K562 (cell line): ENCODE measurements around the gene PLOD1. TPM values are rescaled to one million over a fixed set of nuclear protein-coding genes. Genes with fewer than 3 reads are reported as not detected.

Experiments used
- CREM ChIP-seq: IDR thresholded peaks from 2 replicates; pipeline ENCODE4 v1.6.1; 2014; ENCODE audit warnings: antibody characterized with exemption, low read depth
- JUNB ChIP-seq: fragments of 450-650 bp; formaldehyde crosslinking; conservative IDR thresholded peaks from 2 replicates; pipeline ENCODE4 v1.4.0; 2020; ENCODE audit warnings: mild to moderate bottlenecking
- LCOR ChIP-seq: sonication (generic); formaldehyde crosslinking; IDR thresholded peaks from 2 replicates; pipeline ENCODE4 v1.8.0; 2022; ENCODE audit warnings: mild to moderate bottlenecking, missing genetic modification reagents
- PREB ChIP-seq: sonication (generic); formaldehyde crosslinking; IDR thresholded peaks from 2 replicates; pipeline ENCODE4 v1.8.1; 2023; ENCODE audit warnings: mild to moderate bottlenecking, missing genetic modification reagents
- SMARCA4 ChIP-seq: fragments of 450-650 bp; IDR thresholded peaks from 2 replicates; pipeline ENCODE4 v1.6.1; 2016
- ZBTB17 ChIP-seq: fragments of 450-650 bp; formaldehyde crosslinking; IDR thresholded peaks from 2 replicates; pipeline ENCODE4 v1.4.0; 2020; ENCODE audit warnings: mild to moderate bottlenecking
- ZNF408 ChIP-seq: fragments of 250-450 bp; sonication (Bioruptor Pico); IDR thresholded peaks from 2 replicates; pipeline ENCODE4 v1.4.0; 2020; ENCODE audit warnings: low read depth, mild to moderate bottlenecking, moderate library complexity
- polyA plus RNA-seq, 8 experiments: library from polyadenylated mRNA; depleted of rRNA in 4 of 8; stranded (reverse) in 5 of 8; unstranded in 3 of 8; fragments of >200 nt; fragmentation: Nextera tagmentation in 2 of 8; fragmentation: Illumina TruSeq in 1 of 8; extraction: Ambion mirVana in 2 of 8; extraction: Trizol in 1 of 8; gene quantifications; 2 replicates each; pipeline versions ENCODE4 v1.2.1 to v1.2.3, GENCODE V29; 2011 to 2014; ENCODE audit warnings: inconsistent platforms in 1 of 8, missing spikeins in 1 of 8
- total RNA-seq, 7 experiments: library from RNA; depleted of rRNA in 6 of 7; stranded (reverse); fragments of >200 nt in 6 of 7; fragmentation: Illumina TruSeq in 2 of 7; extraction: Trizol in 2 of 7; gene quantifications; 2 replicates each; pipeline versions ENCODE4 v1.2.1 to v1.2.3, GENCODE V29; 2011 to 2021; ENCODE audit warnings: low replicate concordance in 1 of 7
- TF ChIP-seq, protein P1 (sequence below), 2 experiments: IDR thresholded peaks; 2 replicates each; pipeline ENCODE4 v1.6.1; 2011; ENCODE audit warnings: borderline replicate concordance in 1 of 2, control low read depth in 1 of 2, low read depth in 1 of 2, low read length in 1 of 2, mild to moderate bottlenecking in 1 of 2, mixed read lengths in 1 of 2, moderate library complexity in 1 of 2; ENCODE audit not compliant: insufficient read depth in 1 of 2, insufficient read length in 1 of 2, poor library complexity in 1 of 2, severe bottlenecking in 1 of 2; ENCODE audit errors: extremely low read depth in 1 of 2
- TF ChIP-seq, protein P2 (sequence below): sonication (generic); formaldehyde crosslinking; IDR thresholded peaks from 2 replicates; pipeline ENCODE4 v1.8.0; 2022; ENCODE audit warnings: mild to moderate bottlenecking, missing genetic modification reagents
- TF ChIP-seq, protein P3 (sequence below): sonication (generic); formaldehyde crosslinking; IDR thresholded peaks from 2 replicates; pipeline ENCODE4 v1.8.1; 2023; ENCODE audit warnings: mild to moderate bottlenecking, missing genetic modification reagents
- TF ChIP-seq, protein P4 (sequence below): fragments of 250-450 bp; sonication (Bioruptor Pico); IDR thresholded peaks from 2 replicates; pipeline ENCODE4 v1.8.0; 2021; ENCODE audit warnings: mild to moderate bottlenecking, moderate library complexity
- TF ChIP-seq, protein P5 (sequence below): sonication (generic); formaldehyde crosslinking; IDR thresholded peaks from 2 replicates; pipeline ENCODE4 v1.8.0; 2022; ENCODE audit warnings: missing genetic modification reagents, mild to moderate bottlenecking, borderline replicate concordance
- TF ChIP-seq, protein P6 (sequence below): fragments of 450-650 bp; IDR thresholded peaks from 2 replicates; pipeline ENCODE4 v1.7.1; 2018; ENCODE audit warnings: mild to moderate bottlenecking, low read depth; ENCODE audit not compliant: partially characterized antibody

PLOD1 gene
- total and polyA plus RNA-seq, 9 of the 15 experiments (the other 6 are each of a cell fraction or from before 2014, with no cell fraction given), result 16.6 to 90.8 (median 52.7) TPM

- TF ChIP-seq, protein P1, sequence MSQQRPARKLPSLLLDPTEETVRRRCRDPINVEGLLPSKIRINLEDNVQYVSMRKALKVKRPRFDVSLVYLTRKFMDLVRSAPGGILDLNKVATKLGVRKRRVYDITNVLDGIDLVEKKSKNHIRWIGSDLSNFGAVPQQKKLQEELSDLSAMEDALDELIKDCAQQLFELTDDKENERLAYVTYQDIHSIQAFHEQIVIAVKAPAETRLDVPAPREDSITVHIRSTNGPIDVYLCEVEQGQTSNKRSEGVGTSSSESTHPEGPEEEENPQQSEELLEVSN (IDR thresholded peaks at IDR 0.05; ENCODE audit: borderline replicate concordance in 1 of 2, extremely low read depth in 1 of 2, insufficient read depth in 1 of 2, insufficient read length in 1 of 2, low read depth in 1 of 2, low read length in 1 of 2, poor library complexity in 1 of 2, severe bottlenecking in 1 of 2), result peak; percentile 57 to 71
- TF ChIP-seq SMARCA4 (no peak; the same call in 1 of the 2 replicates), CREM (0 out of 2 replicates have a peak, but pooled peaks have one; percentile 13), PREB (CRISPR knock-in tag) (no peak), JUNB (CRISPR knock-in tag) (no peak), ZBTB17 (no peak), LCOR (CRISPR knock-in tag) (peak; percentile 38; the same call in 1 of the 2 replicates), ZNF408 (CRISPR knock-in tag) (no peak)
- TF ChIP-seq, protein P2, sequence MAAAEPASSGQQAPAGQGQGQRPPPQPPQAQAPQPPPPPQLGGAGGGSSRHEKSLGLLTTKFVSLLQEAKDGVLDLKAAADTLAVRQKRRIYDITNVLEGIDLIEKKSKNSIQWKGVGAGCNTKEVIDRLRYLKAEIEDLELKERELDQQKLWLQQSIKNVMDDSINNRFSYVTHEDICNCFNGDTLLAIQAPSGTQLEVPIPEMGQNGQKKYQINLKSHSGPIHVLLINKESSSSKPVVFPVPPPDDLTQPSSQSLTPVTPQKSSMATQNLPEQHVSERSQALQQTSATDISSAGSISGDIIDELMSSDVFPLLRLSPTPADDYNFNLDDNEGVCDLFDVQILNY (CRISPR knock-in tag), result 0 out of 2 replicates have a peak, but pooled peaks have one; percentile 26
- TF ChIP-seq, protein P3, sequence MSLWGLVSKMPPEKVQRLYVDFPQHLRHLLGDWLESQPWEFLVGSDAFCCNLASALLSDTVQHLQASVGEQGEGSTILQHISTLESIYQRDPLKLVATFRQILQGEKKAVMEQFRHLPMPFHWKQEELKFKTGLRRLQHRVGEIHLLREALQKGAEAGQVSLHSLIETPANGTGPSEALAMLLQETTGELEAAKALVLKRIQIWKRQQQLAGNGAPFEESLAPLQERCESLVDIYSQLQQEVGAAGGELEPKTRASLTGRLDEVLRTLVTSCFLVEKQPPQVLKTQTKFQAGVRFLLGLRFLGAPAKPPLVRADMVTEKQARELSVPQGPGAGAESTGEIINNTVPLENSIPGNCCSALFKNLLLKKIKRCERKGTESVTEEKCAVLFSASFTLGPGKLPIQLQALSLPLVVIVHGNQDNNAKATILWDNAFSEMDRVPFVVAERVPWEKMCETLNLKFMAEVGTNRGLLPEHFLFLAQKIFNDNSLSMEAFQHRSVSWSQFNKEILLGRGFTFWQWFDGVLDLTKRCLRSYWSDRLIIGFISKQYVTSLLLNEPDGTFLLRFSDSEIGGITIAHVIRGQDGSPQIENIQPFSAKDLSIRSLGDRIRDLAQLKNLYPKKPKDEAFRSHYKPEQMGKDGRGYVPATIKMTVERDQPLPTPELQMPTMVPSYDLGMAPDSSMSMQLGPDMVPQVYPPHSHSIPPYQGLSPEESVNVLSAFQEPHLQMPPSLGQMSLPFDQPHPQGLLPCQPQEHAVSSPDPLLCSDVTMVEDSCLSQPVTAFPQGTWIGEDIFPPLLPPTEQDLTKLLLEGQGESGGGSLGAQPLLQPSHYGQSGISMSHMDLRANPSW (CRISPR knock-in tag), result peak; percentile 82
- TF ChIP-seq, protein P4, sequence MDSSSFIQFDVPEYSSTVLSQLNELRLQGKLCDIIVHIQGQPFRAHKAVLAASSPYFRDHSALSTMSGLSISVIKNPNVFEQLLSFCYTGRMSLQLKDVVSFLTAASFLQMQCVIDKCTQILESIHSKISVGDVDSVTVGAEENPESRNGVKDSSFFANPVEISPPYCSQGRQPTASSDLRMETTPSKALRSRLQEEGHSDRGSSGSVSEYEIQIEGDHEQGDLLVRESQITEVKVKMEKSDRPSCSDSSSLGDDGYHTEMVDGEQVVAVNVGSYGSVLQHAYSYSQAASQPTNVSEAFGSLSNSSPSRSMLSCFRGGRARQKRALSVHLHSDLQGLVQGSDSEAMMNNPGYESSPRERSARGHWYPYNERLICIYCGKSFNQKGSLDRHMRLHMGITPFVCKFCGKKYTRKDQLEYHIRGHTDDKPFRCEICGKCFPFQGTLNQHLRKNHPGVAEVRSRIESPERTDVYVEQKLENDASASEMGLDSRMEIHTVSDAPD (CRISPR knock-in tag), result no peak
- TF ChIP-seq, protein P5, sequence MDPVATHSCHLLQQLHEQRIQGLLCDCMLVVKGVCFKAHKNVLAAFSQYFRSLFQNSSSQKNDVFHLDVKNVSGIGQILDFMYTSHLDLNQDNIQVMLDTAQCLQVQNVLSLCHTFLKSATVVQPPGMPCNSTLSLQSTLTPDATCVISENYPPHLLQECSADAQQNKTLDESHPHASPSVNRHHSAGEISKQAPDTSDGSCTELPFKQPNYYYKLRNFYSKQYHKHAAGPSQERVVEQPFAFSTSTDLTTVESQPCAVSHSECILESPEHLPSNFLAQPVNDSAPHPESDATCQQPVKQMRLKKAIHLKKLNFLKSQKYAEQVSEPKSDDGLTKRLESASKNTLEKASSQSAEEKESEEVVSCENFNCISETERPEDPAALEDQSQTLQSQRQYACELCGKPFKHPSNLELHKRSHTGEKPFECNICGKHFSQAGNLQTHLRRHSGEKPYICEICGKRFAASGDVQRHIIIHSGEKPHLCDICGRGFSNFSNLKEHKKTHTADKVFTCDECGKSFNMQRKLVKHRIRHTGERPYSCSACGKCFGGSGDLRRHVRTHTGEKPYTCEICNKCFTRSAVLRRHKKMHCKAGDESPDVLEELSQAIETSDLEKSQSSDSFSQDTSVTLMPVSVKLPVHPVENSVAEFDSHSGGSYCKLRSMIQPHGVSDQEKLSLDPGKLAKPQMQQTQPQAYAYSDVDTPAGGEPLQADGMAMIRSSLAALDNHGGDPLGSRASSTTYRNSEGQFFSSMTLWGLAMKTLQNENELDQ (CRISPR knock-in tag), result no peak
- TF ChIP-seq, protein P6, sequence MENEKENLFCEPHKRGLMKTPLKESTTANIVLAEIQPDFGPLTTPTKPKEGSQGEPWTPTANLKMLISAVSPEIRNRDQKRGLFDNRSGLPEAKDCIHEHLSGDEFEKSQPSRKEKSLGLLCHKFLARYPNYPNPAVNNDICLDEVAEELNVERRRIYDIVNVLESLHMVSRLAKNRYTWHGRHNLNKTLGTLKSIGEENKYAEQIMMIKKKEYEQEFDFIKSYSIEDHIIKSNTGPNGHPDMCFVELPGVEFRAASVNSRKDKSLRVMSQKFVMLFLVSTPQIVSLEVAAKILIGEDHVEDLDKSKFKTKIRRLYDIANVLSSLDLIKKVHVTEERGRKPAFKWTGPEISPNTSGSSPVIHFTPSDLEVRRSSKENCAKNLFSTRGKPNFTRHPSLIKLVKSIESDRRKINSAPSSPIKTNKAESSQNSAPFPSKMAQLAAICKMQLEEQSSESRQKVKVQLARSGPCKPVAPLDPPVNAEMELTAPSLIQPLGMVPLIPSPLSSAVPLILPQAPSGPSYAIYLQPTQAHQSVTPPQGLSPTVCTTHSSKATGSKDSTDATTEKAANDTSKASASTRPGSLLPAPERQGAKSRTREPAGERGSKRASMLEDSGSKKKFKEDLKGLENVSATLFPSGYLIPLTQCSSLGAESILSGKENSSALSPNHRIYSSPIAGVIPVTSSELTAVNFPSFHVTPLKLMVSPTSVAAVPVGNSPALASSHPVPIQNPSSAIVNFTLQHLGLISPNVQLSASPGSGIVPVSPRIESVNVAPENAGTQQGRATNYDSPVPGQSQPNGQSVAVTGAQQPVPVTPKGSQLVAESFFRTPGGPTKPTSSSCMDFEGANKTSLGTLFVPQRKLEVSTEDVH, result no peak
Measured at GRCh38 chr1:11934302-11935056, at the start of gene PLOD1 (continued).
